NCI-H1105 (cell line): ENCODE data around the gene PNPLA3.
"Not testable (repeated sequence)": the region's sequence is repeated elsewhere in the genome, so short reads cannot be mapped to it uniquely, and the experiment has no call there.

Experiments
- DNase-seq: peaks from one replicate; lab custom pipeline; 2025; lab: John Stamatoyannopoulos, UW

PNPLA3 gene

DNA sequence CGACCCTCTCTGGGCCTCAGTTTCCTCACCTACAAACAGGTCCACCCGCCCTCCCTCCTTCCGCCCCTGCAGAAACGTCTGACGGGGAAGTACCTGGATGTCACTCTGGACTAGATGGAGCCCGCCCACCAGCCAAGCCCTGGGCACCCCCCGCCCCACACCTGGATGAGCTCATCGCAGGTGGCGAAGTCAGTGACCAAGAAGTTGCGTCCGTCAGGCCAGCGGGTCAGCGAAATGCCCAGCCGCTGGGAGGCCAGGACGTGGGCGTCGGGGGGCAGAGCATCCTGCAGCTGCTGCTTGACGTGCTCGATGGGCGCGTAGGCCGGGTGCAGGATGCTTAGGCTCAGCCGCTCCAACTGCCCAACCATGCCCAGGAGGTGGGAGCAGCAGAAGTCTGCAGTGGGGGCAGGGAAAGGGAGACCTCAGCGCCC, 32.7 kb upstream of the PNPLA3 start:
- no peak for DNase-seq

- no peak for DNase-seq
Observed at GRCh38 chr22:43891360-43892182, 32.0 kb upstream of the PNPLA3 start, which contains the start of gene PNPLA5. TSS of gene PNPLA5 (minus strand) at chr22:43892013. CDS start at chr22:43891880, 133 bp downstream.

DNA sequence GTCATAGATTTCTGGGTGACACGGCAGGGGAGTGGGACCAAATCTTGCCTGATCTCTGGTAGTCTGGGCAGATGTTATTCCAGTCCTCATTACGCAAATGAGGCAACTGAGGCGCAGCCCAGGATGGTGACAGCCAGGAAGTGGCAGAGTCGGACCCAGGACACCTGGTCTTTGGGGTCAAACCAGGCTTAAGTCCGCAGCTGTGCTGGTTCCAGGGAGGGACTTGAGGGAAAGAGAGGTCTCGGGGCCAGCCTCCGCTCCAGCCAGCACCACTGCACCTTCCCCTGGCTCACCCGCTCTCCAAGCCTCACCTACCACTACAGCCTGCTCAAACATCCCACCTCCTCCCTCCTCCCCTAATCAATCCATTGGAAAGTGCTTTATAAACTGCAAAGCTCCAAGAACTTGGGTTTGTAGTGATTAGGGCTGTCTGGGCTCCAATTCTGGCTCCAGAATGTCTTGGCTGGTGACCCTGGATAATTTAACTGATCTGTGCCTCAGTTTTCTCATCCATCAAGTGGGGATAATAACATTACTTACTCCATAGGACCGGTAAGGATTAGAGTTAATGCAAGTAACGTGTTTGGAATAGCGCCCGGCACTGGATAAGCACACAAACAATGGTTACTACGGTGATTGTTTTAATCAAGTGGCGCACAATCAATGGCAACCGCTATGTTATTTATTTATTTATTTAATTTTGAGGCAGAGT, 31.3 kb upstream of the PNPLA3 start:
- no peak for DNase-seq

GRCh38 chr22:43893266-43893665, 30.3 kb upstream of the PNPLA3 start:
- no peak for DNase-seq

DNA sequence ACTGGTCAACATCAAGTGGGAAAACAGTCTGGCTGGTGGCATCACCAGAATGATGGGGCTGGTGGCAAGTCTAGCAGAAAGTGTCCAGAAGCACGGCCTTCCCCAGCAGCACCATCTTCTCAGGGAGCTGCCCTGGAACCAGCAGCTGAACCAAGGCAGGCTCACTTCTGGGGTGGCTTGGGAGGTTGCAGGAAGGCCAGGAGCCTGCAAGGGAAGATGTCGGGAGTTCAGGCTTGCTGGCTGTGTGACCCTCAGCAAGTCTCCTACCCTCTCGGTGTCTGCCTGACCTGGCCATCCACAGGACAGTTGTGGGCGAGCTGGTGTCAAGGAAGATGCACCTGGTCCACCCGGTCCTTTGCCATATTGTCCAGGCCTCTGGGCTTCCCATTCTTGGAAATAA, 29.5 kb upstream of the PNPLA3 start:
- DNase-seq = no peak

DNA sequence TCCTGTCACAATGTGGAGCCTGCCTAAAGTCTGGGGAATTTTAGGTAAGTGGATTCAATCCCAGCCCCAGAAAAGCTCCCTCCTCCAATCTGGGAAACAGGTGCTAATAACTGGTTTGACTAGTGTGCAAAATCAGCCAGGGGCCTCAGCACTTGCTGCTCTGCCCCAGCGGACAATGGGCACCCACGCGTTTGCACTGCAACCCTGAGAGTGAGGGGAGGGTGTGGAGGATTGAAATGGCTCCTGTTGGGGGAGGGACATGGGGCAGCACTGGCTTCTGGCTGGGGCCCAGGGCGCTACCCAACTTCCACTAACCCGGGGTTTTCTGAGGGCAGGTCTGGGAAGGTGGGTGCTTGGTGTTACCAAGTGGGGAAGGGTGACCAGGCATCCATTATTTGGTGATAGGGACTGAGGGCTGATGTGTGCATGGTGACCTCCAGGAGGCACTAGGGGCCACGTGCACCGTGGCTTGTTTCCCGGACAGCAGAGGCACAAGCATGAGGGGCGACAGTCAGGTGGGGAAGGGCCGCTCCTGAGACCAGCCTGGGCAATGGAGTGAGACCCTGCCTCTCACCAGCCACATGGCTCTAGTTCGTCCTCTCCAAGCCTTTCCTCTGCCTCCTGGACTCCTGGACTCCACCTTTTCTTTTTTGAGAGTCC, 27.5 kb upstream of the PNPLA3 start:
- no peak for DNase-seq

- no peak for DNase-seq
Observed at GRCh38 chr22:43897751-43898261, 25.8 kb upstream of the PNPLA3 start.

DNA sequence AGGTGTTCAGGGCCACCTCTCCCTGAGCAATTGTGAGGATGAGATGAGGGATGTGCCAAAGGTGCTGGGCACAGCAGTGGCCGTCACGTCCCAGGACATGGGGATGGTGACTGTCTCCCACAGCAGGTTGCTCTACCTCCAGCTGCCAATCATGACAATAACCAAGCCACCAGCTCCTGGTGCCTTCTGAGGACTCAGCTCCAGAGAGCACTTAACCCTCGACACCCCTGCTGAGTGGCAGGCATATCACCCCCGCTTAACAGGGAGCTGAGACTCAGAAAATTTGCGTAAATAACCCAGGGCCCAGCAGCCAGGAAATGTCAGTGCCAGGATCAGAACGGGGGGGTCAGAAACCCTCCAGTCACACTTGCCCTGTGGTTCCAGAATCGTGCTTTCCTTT, 23.4 kb upstream of the PNPLA3 start:
- no peak for DNase-seq

DNA sequence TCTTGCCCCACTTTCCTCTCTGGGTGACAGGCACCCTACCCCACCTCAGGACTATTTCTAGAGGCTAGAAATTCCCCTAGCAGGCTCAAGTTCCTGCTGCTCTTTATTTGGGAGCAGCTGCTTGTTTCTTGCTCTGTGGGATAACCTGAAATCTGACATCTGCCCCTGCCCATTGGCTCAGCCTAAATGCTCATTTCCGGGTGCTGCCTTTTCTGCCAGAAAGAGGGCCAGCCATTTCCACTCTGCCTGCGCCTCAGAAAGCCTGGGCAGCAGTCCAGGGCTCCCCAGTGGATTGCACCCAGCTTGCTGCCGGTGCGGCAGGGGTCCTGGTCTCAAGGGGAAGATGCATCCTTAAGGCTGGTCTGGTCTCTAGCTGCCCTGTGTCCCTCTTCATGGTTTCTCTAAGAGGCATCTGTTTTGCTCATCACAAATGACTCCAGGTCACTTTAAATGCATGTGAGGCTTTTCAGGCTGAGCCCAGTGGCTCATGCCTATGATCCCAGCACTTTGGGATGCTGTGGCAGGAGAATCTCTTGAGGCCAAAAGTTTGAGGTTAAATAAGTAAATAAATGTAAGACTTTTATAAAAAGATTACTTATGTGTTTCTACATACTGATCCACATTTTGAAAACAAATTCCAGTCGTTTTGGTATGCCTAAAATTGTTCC, 21.5 kb upstream of the PNPLA3 start:
- no peak for DNase-seq

DNA sequence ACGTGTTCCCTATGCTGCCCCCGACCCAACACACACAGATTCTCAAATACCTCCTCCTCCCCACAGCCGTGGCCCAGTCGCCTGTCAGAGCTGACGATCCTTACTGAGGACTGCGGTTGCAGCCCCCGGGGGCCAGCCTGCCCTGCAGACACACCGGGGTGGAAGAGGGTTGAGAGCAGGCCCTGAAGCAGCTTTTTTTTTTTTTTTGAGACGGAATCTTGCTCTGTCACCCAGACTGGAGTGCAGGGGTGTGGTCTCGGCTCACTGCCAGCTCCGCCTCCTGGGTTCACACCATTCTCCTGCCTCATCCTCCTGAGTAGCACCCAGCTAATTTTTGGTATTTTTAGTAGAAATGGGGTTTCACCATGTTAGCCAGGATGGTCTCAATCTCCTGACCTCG, 20.6 kb upstream of the PNPLA3 start:
- DNase-seq = not testable (repeated sequence)

DNA sequence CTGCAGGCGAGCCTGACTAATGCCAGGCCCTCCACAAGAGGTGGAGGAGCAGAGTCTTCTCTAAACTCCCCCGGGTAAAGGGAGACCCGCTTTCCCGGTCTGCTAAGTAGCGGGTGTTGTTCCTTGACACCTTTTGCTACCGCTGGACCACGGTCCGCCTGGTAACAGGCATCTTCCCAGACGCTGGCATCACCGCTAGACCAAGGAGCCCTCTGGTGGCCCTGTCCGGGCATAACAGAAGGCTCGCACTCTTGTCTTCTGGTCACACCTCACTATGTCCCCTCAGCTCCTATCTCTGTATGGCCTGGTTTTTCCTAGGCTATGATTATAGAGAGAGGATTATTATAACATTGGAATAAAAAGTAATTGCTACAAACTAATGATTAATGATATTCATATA, 19.2 kb upstream of the PNPLA3 start:
- DNase-seq = not testable (repeated sequence)

DNA sequence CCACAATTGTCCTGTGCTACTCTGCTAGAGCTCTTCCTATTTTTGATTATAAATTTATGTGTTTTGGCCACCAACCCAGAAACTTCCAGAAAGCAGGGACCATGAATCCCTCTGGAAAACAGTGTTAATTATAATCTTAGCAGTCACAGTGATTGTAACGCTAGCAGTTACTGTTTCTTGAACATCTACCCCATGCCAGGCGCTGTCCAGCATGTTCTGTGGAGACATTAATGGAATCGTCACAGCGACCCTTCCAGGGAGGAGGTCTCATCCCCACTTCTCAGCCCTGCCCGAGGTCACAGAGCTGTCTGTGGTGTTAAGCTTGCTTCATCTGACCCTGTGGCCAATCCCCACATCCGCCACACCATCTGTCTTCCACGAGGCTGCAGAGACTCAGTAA, 17.9 kb upstream of the PNPLA3 start:
- no peak for DNase-seq

DNA sequence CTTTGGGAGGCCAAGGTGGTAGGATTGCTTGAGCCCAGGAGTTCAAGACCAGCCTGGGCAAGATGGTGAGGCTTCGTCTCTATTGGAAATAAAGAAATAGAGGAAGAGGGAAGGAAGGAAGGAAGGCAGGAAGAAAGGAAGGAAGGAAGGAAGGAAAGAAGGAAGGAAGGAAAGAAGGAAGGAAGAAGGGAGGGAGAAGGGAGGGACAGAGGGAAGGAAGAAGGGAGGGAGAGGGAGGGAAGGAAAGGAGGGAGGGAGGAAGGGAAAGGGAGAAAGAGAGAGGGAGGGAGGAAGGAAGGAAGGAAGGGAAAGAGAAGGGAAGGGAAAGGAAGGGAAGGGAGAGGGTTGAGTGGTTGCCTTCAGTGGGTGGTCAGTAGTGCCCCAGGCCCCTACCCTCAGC, 13.9 kb upstream of the PNPLA3 start:
- DNase-seq = no peak

- DNase-seq = no peak
Observed at GRCh38 chr22:43910178-43910695, 13.4 kb upstream of the PNPLA3 start.

GRCh38 chr22:43911351-43911750, 12.3 kb upstream of the PNPLA3 start:
- DNase-seq = no peak

- no peak for DNase-seq
Observed at GRCh38 chr22:43917521-43917920, 6.1 kb upstream of the PNPLA3 start.

- no peak for DNase-seq
Observed at GRCh38 chr22:43919106-43919973, 4.3 kb upstream of the PNPLA3 start.

DNA sequence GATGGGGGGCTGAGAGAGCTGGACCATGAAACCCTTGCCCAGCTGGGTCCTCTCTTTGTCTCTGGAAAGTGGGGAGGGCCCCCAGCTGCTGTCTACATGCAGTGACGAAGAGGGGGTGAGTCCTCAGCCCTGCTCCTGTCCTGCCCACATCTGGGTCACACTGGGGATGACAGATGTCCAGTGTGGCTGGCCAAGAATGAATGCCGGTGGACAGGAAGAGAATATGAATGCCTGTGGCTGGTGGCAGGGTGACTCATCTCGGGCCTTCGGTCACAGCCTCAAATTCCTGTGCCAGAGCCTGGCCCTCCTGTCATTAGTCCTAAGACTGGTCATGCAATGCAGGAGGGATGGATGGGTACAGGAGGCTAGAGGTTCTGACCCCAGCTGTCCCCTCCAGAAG, 2.2 kb upstream of the PNPLA3 start:
- no peak for DNase-seq

- no peak for DNase-seq
Observed at GRCh38 chr22:43922123-43922522, 1.5 kb upstream of the PNPLA3 start.

- no peak for DNase-seq
Observed at GRCh38 chr22:43923191-43923590, 414 bp upstream of the PNPLA3 start.

DNA sequence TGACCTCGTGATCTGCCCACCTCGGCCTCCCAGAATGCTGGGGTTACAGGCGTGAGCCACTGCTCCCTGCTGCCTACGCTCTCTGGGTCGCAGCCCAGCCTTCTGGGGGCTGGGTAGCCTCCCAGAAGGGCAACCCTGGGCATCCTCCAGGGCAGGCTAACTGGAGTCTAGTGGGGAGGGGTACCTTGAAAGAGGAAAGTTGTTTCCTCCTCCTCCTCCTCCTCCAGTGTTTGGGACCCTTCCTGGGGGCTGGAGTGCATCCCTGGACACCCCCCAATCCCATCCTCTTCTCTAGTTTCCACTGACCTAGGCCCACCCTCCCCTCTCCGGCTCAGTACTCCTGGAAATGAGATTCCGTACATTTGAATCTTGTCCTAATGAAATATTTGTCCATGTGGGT, 1.3 kb downstream of the PNPLA3 start:
- DNase-seq = no peak
